HepG2 (cell line): ENCODE data around the gene MCTS1. TPM values are rescaled to one million over a fixed set of nuclear protein-coding genes. Genes with fewer than 3 reads are reported as not detected.

ENCODE experiments used
- ARNTL ChIP-seq: sonication (generic); formaldehyde crosslinking; IDR thresholded peaks from 2 replicates; pipeline ENCODE4 v1.4.0; 2020; ENCODE audit warnings: mild to moderate bottlenecking, missing genetic modification reagents
- FLYWCH1 ChIP-seq: sonication (generic); formaldehyde crosslinking; IDR thresholded peaks from 2 replicates; pipeline ENCODE4 v1.8.1; 2023; ENCODE audit warnings: mild to moderate bottlenecking, missing genetic modification reagents
- GPN1 ChIP-seq: sonication (generic); formaldehyde crosslinking; IDR thresholded peaks from 2 replicates; pipeline ENCODE4 v1.5.1; 2020; ENCODE audit warnings: missing genetic modification reagents, borderline replicate concordance
- HNF1A ChIP-seq, 2 experiments: sonication (generic) in 1 of 2; formaldehyde crosslinking in 1 of 2; IDR thresholded peaks; 2 replicates each; pipeline versions ENCODE4 v1.4.0 to v1.6.1; 2016 to 2020; ENCODE audit warnings: borderline replicate concordance in 1 of 2, low read depth in 1 of 2, mild to moderate bottlenecking in 1 of 2, missing genetic modification reagents in 1 of 2
- KAT8 ChIP-seq: IDR thresholded peaks from 2 replicates; pipeline ENCODE4 v1.6.1; 2016; ENCODE audit warnings: missing genetic modification reagents, missing compliant biosample characterization
- SMARCC2 ChIP-seq: fragments of 450-650 bp; IDR thresholded peaks from 2 replicates; pipeline ENCODE4 v1.6.1; 2017; ENCODE audit warnings: antibody characterized with exemption, mild to moderate bottlenecking
- SP2 ChIP-seq: sonication (generic); formaldehyde crosslinking; IDR thresholded peaks from 2 replicates; pipeline ENCODE4 v1.5.1; 2020; ENCODE audit warnings: mild to moderate bottlenecking, missing genetic modification reagents
- UBTF ChIP-seq: sonication (generic); formaldehyde crosslinking; IDR thresholded peaks from 2 replicates; pipeline ENCODE4 v1.4.0; 2020; ENCODE audit warnings: mild to moderate bottlenecking, missing genetic modification reagents
- ZFP37 ChIP-seq: sonication (generic); formaldehyde crosslinking; IDR thresholded peaks from 2 replicates; pipeline ENCODE4 v1.4.0; 2020; ENCODE audit warnings: missing genetic modification reagents, borderline replicate concordance
- ZNF33A ChIP-seq: sonication (generic); formaldehyde crosslinking; IDR thresholded peaks from 2 replicates; pipeline ENCODE4 v1.5.1; 2020; ENCODE audit warnings: missing genetic modification reagents, mild to moderate bottlenecking, moderate library complexity, borderline replicate concordance
- ZNF543 ChIP-seq: sonication (generic); formaldehyde crosslinking; IDR thresholded peaks from 2 replicates; pipeline ENCODE4 v1.4.0; 2020; ENCODE audit warnings: mild to moderate bottlenecking, missing genetic modification reagents
- ZNF598 ChIP-seq: sonication (generic); formaldehyde crosslinking; IDR thresholded peaks from 2 replicates; pipeline ENCODE4 v1.5.1; 2020; ENCODE audit warnings: mild to moderate bottlenecking, missing genetic modification reagents, borderline replicate concordance
- ZNF605 ChIP-seq: sonication (generic); formaldehyde crosslinking; IDR thresholded peaks from 2 replicates; pipeline ENCODE4 v1.8.0; 2022; ENCODE audit warnings: mild to moderate bottlenecking, missing genetic modification reagents
- ZNF772 ChIP-seq: sonication (generic); formaldehyde crosslinking; IDR thresholded peaks from 2 replicates; pipeline ENCODE4 v1.5.0; 2020; ENCODE audit warnings: mild to moderate bottlenecking, missing genetic modification reagents
- ZNF777 ChIP-seq: sonication (generic); formaldehyde crosslinking; IDR thresholded peaks from 2 replicates; pipeline ENCODE4 v1.4.0; 2020; ENCODE audit warnings: missing genetic modification reagents
- polyA plus RNA-seq, 8 experiments: library from polyadenylated mRNA; depleted of rRNA in 3 of 8; stranded (reverse) in 7 of 8; unstranded in 1 of 8; fragments of >200 nt; fragmentation: Illumina TruSeq in 4 of 8; extraction: Trizol in 4 of 8; gene quantifications; 2 replicates each; pipeline versions ENCODE4 v1.2.1 to v1.2.3, GENCODE V29; 2011 to 2016; ENCODE audit warnings: low read depth in 4 of 8, missing spikeins in 1 of 8, mixed read lengths in 1 of 8; ENCODE audit not compliant: insufficient read depth in 1 of 8
- total RNA-seq, 5 experiments: library from RNA; depleted of rRNA; stranded (reverse); fragments of >200 nt; fragmentation: Illumina TruSeq; extraction: Trizol; gene quantifications; 2 replicates each; pipeline ENCODE4 v1.2.3, GENCODE V29; 2016; ENCODE audit warnings: low read depth in 1 of 5
- TF ChIP-seq, protein P1 (sequence below): fragments of 450-650 bp; IDR thresholded peaks from 2 replicates; pipeline ENCODE4 v1.6.1; 2017; ENCODE audit warnings: mild to moderate bottlenecking
- TF ChIP-seq, protein P2 (sequence below): sonication (generic); formaldehyde crosslinking; IDR thresholded peaks from 2 replicates; pipeline ENCODE4 v1.4.0; 2020; ENCODE audit warnings: missing genetic modification reagents

MCTS1 gene
- total and polyA plus RNA-seq, 2 of the 13 experiments (the other 11 are each of a cell fraction or from before 2014, with no cell fraction given) = 30.1 to 59.0 TPM

DNA sequence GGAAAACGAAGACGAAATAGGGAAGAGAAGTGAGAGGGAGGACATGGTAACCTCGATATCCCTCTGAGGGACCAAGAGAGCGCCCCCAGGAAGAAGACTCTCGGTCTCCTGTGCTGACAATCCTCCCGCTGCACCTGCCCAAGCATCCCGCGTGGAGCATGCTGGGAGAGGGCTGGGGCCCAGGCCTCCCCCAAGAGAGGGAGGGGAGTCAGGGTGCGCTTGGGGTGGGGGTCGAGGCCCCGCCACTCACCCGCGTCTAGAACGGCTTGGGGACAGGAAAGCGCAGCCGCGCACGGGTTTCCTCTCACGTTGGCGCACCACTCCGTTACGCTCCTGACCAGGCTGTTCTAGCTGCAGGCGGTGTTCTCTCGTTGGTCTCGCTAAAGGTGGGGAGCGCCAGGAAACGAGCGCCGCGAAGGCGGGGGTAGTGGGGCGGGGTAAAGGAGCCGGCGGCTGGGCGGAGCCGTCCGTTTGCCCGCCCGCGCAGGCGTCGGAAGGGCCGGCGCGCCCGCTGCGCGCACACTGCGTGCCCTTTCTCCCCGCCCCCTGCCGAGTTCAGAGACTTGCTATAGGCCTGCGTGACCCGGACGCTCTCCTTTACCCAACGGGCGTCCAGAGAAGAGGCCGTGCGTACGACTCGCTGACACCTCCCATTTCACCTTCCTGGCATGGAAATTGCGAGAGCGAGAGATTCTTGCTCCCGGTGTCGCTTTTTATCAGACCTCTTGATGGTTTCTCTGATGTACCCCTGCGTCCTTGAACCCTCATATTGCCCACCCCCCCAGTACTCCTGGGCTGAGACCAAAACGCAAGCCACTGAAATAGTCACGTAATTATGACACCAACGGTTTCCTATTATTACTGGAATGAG lies 26.0 kb downstream of the MCTS1 start, which contains the start of gene C1GALT1C1 (continued):
- TF ChIP-seq HNF1A (IDR thresholded peaks at IDR 0.05; ENCODE audit: low read depth) (no peak), HNF1A (CRISPR knock-in tag; IDR thresholded peaks at IDR 0.05; ENCODE audit: borderline replicate concordance) (peak; percentile 77; the same call in 1 of the 2 replicates), ZFP37 (CRISPR knock-in tag) (no peak), GPN1 (CRISPR knock-in tag) (no peak), ZNF33A (CRISPR knock-in tag) (no peak), UBTF (CRISPR knock-in tag) (no peak), FLYWCH1 (CRISPR knock-in tag) (no peak), SP2 (CRISPR knock-in tag) (peak; percentile 82), ARNTL (CRISPR knock-in tag) (peak; percentile 75), ZNF777 (CRISPR knock-in tag) (no peak), ZNF772 (no peak), KAT8 (CRISPR knock-in tag) (peak; percentile 44; the same call in 1 of the 2 replicates), SMARCC2 (no peak), ZNF605 (CRISPR knock-in tag) (0 out of 2 replicates have a peak, but pooled peaks have one; percentile 13), ZNF598 (CRISPR knock-in tag) (no peak), ZNF543 (CRISPR knock-in tag) (no peak)
- TF ChIP-seq, protein P1, sequence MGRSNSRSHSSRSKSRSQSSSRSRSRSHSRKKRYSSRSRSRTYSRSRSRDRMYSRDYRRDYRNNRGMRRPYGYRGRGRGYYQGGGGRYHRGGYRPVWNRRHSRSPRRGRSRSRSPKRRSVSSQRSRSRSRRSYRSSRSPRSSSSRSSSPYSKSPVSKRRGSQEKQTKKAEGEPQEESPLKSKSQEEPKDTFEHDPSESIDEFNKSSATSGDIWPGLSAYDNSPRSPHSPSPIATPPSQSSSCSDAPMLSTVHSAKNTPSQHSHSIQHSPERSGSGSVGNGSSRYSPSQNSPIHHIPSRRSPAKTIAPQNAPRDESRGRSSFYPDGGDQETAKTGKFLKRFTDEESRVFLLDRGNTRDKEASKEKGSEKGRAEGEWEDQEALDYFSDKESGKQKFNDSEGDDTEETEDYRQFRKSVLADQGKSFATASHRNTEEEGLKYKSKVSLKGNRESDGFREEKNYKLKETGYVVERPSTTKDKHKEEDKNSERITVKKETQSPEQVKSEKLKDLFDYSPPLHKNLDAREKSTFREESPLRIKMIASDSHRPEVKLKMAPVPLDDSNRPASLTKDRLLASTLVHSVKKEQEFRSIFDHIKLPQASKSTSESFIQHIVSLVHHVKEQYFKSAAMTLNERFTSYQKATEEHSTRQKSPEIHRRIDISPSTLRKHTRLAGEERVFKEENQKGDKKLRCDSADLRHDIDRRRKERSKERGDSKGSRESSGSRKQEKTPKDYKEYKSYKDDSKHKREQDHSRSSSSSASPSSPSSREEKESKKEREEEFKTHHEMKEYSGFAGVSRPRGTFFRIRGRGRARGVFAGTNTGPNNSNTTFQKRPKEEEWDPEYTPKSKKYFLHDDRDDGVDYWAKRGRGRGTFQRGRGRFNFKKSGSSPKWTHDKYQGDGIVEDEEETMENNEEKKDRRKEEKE = no peak
- TF ChIP-seq, protein P2, sequence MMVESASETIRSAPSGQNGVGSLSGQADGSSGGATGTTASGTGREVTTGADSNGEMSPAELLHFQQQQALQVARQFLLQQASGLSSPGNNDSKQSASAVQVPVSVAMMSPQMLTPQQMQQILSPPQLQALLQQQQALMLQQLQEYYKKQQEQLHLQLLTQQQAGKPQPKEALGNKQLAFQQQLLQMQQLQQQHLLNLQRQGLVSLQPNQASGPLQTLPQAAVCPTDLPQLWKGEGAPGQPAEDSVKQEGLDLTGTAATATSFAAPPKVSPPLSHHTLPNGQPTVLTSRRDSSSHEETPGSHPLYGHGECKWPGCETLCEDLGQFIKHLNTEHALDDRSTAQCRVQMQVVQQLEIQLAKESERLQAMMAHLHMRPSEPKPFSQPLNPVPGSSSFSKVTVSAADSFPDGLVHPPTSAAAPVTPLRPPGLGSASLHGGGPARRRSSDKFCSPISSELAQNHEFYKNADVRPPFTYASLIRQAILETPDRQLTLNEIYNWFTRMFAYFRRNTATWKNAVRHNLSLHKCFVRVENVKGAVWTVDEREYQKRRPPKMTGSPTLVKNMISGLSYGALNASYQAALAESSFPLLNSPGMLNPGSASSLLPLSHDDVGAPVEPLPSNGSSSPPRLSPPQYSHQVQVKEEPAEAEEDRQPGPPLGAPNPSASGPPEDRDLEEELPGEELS = no peak; the same call in 1 of the 2 replicates
